GM19328 (cell line): Measurements from ENCODE around the gene GRIA4.

Experiments used
- ATAC-seq: cut with Tn5 transposase; IDR thresholded peaks from one replicate; pipeline ENCODE4 v1.9.1; 2021; ENCODE audit warnings: mild to moderate bottlenecking, moderate library complexity; ENCODE audit not compliant: unreplicated experiment

The GRIA4 gene

DNA sequence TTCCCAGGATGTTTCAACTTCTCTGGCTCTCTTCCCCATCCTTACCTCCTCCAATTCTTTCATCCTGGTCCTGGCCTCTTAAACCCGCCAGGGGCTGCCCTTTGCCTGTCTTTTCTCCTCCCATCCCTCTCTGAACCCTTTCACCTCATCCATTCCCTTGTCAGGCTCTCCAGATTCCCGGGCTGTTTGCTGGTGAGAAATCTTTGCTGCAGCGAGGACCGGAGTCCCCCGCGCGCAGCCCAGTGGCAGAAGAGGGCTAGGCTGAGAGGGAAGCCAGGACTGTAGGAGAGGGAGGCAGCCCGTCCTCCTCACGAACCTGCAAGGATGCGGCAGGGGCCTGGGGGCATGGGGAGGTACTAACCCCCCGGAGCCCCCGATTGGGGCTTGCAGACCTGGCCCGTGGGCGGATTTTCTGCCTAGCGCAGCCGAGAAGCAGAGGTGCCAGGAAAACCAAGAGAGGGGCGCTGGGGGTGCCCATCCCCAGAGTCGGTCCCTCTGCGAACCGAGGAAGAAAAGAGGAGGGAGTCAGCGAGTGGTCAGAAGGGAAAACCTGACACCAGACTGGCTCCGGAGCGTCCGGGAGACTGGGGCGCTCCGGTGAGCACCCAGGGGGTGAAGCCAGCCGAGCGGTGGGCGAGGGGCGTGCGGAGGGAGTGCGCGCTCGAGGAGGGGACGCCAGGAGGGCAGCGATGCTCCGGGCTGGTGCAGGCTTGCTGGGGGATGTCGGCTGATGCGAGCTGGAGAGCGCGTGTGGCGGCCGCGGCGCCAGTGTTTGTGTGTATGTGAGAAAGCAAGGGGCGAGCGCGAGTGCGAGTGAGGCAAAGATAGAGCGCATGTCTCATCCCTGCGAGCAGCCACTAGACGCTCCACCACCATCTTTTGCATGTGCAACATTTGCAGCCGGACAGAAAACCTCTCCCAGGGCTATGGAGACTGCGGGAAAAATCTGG lies at the start of gene GRIA4:
TSS of gene GRIA4 (plus strand) at position 242 of the 950 bp plus-strand sequence. CDS start 925 bp downstream, outside the sequence.
- no peak for ATAC-seq

DNA sequence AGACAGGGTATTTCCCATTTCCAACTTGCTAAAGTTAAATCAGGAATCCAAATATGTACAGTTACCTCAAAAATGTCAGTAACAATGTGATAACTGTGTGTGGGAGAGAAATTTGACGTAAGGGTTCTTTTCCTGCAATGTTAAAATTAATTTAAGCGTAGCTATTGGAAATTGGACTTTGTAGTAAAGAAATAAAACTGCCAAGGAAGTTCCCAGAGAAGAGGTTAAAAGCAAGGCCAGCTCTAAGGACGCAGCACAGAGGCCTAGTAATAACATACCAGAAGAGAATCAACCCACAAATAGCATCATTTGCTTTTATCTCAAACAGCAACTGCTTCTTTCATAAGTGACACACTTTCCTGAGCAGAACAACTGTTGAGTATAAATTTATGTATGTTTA lies 36.8 kb upstream of the GRIA4 start:
- ATAC-seq, result no peak

DNA sequence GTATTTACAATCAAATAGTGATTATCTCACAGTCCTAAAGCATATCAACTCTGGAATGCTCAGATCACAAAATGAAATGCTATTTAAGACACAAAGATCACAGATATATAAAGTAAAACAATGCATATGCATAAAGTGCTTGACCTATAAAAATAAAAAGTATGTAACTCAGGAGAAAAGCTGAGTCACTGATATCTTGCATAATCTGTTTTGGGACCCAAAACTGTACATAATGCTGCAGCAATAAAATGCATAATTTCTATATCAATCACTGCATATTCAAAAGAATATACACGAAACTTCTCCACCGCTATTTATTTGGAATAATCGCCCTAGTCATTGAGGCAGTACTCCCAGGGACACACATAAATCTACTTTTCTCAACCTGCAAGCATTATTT lies 34.9 kb upstream of the GRIA4 start:
- no peak for ATAC-seq

DNA sequence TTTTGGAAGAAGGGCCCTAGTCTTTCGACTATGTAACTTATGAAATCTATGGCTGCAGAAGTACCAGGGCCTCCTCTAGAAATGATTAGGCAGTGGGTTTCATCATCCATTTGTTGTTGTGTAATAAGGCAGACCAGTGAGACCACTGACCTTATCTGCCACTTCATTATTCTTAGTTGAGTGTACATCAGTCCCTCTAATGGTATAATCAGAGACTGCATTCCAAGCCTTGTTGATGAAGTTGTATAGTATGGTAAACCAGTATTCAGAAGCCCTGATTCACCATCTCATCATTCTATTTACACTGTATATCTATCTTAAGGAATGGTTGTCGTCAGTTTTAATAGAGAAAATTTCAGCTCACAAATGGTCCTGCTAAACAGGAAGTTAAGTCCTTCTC lies 32.2 kb upstream of the GRIA4 start:
- ATAC-seq, result no peak

DNA sequence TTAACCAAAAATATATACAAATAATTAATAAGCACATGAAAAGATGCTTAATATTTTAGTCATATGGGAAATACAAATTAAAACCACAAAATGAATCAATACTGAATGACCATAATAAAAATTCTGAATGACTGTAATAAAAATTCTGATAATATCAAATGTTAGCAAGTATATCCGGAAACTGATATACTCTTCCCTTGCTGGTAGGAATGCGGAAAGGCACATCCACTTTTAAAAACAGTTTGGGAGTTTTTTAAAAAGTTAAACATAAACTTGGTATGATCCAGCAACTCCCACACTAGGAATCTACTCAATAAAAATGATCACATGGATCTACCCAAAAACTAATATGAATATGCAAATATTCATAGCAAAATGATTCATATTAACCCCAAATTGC lies 30.8 kb upstream of the GRIA4 start:
- no peak for ATAC-seq

DNA sequence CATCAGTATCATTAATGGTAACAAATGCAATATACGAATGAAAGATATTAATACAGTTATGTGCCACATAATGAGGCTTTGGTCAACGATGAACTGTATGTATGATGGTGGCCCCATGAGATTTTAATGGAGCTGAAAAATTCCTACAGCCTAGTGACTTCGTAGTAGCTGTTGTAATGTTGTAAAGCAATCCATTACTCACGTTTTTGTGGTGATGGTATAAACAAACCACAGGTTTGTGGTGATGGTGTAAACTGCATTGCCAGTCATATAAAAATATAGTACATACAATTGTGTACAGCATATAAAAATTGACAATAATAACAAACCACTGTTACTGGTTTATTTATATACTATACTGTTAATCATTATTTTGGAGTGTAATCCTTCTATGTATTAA lies 27.4 kb upstream of the GRIA4 start:
- no peak for ATAC-seq

DNA sequence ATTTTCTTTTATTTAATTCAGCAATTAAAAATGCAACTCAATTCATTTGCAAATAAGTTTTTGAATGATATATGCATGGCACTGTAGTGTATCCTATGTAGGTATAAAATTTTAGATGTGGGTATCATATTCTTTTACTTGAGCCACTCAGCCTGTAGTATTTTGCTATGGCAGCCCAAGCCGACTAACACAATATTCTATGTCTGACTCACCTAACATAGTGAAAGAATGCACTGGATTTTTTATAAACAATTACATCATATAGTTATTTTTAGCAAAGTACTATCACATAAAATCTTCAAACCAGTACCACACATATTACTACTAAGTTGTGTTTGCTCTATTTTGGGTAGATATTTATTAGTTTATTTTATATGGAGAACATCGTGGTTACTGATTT lies 21.9 kb upstream of the GRIA4 start:
- no peak for ATAC-seq

DNA sequence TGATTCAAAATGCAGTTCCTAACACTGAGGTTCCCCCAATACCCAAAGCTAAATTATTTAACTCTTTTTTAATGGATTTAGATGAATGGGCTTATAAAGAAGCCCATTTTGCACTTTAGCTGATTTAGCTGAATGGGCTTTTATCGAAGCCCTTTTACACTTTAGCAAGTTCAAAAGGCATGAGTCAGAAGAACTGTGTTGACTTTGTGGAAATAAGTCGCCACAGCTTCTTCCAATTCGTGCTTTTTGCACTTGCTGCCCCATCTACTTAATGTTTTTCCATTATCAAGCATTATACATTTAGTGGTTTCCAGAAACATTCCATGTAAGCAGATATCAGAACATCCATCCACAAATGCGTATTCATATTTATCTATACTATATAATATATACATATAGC lies 20.5 kb upstream of the GRIA4 start:
- no peak for ATAC-seq

DNA sequence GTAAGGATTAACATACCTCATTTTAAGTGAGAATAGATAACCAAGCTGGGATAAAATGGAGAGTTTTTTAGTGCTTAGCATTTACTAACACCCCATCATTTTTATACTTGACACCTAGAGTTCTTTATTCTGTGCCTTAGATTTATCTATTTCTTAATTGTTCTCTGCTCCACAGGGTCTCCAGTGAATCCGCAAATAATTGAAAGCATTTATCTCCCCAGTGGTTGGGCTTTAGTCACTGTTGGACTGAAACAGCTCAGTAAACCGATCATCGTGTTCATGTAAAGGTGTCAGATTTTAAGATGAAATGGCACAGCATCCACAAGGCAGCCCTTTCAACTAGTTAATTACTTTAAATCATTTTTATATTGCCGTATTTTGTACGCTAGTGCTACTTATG lies 17.8 kb upstream of the GRIA4 start:
- no peak for ATAC-seq

DNA sequence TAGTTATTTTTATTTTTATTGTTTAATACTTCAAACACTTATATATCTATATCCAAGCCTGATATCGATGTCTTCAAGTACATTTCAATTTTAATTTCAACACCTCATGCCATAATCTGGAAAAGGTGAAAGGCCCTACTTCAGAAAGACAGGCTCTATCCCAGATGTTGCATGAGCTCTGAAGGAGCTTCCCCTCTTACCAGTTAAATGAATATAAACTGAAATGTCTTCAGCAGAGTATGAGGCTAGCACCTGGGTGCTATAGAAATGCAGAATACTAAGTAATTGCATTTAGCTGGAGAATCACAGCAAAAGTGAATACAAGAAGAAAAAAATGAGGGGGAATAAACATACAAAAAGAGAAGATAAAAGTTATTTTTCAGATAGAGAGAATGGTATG lies 11.5 kb upstream of the GRIA4 start:
- ATAC-seq, result no peak

DNA sequence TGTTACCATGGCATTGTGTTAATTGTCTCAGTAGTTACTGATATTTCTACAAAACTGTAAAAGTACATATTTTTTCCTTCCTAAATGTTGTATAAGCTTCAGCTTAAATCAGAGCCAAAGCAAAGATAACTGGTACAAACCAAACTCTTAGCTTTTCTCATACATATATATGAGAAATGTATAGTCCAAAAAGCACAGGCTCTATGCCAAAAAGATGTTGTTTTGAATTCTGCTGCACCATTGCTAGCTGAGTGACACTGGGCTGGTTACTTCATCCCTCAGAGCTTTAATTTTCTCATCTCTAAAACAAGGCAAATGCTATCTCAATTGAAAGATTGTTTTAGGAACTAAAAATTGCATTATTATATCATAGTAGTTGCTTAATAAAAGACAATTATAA lies 6.7 kb upstream of the GRIA4 start:
- no peak for ATAC-seq

DNA sequence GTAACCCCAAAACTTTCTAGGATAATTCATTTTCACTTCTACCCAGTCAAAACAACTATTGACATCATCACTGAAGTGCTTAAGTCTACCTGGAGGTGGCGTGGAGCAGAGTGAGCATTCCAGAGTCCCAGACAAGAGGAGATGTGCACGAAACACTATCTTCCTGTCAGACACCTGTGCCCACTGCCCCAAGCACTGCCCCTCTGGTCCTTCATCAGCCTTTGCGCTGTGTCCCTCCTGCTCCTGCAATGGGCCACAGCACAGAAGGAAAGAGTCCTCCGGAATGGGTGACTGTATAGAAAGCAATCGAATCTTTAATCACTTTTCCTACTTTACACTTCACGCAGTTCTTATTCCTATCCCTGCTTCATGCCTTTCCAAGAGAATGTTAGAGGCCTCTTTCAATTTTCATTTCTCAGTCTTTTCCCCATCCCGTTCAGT lies 512 bp upstream of the GRIA4 start:
- ATAC-seq, result no peak

DNA sequence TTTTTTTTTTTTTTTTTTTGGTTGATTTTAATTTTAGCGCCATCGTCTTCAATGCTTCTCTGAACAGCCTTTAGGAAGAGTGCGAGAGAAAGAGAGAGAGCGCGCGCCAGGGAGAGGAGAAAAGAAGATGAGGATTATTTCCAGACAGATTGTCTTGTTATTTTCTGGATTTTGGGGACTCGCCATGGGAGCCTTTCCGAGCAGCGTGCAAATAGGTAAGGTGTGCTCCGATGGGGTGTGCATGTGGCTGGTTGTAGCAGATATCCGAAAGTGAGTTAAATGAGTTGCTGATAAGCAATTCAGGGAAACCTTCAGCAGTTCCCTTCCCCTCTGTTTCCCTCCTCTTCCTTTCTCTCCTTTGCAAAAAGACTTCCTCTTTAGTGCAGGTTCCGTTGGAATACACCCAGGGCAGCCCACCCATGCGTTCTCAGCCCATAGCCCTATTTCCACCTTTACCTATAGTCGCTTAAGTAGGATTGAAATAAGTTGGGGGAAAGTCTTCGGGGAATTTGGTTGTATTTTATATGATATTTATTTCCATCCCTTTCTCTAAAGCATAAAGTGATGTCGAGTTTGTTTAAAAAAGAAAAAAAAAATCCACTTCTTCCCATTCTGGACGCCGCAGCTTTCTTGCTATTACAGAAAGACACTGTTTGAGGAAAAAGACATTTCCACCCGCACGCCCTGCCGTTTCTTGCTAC lies 1.1 kb downstream of the GRIA4 start:
- no peak for ATAC-seq

DNA sequence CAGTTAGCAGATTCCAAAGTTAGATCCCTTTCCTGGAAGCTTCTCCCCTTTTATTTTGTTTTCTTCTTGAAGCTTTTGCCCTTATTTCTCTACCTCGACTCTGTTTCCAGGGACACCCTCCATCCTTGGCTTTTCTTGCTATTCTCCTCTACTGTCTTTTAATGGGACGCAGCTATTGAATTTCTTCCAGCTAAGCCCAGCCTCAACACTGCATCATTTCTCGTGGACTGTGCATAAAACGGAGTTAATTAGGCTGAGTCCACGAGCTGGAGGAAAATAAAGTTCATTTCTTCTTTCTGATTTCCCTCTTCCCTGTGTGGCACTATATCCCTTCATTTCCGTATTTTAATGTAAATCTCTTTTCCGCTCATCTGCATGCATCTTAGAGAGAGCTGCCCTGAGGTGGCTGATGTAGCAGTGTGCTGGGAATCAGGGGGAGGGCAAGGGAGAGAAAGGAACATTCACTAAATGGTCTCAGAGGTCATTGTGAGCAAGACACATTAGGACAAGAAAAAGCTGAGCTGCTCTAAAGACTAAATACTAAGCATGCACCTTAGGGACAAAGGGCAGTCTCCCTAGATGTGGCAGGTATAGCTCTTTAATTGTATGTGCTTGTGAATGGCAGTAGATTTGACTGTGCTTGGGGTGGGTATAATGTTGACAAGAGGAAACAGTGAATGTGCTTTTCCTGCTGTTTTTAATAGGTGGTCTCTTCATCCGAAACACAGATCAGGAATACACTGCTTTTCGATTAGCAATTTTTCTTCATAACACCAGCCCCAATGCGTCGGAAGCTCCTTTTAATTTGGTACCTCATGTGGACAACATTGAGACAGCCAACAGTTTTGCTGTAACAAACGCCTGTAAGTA lies 1.9 kb downstream of the GRIA4 start:
- ATAC-seq, result no peak

DNA sequence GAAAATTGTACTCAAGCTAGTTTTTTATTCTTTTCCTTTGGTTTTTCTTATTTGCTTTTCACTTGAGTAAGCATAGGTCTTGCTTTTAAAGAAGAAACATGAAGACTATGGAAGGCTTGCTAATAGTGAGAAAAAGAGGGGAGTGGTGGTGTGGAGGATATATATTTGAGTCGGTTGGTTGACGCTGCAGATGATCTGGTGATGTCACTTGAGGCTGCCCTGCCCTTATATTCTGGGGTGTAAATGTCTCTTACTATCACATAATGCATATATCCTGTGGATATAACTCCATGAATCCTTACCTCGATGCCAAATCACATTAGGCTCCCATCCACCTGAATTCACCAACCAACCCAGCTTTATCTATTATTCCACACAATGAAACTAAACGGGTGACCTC lies 2.9 kb downstream of the GRIA4 start:
- no peak for ATAC-seq

DNA sequence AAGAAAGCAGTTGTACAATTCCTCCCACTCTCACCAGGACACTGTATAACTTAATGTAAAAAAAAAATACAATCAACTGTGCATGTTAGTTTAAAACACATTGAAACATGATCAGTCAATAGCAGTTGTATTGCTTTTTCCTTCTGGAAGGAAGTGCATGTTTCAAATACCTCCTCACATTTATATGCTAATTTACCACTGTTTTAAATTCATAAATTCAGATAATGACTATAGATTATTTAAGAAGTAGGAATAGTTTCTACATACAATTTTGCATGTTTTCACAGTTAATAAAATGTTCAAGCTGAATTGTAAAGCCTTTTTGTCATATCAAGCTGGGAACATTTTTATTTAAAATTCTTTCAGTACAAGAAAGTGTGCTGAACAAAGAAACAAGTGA lies 3.3 kb downstream of the GRIA4 start:
- ATAC-seq, result no peak

DNA sequence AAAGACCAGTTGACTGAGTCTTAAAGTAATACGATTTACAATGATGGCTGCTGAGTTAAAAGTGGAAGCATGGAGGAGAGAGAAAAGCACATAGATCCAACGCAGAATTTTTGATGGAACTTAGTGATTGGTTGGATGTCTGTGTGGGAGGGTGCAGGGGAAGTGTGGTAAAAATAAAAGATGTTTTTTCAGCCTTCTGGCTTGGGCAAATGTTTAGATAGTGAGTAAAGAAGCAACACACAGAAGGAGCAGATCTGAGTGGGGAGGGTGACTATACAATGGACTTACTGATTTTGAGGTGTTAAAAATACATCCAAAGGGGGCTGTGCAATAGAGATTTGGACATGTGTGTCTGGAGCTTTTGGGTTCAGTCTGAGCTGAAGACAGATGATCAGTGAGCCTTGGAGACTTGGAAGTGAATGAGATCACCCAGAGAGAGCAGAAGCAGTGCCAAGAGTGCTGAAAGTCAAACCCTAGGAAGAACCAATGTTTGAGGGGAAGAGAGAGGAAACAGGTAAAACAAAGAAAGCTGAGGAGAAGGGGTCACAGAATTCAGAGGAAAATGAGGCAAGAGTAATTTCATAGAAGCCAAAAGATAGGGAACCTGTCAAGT lies 8.6 kb downstream of the GRIA4 start:
- no peak for ATAC-seq

DNA sequence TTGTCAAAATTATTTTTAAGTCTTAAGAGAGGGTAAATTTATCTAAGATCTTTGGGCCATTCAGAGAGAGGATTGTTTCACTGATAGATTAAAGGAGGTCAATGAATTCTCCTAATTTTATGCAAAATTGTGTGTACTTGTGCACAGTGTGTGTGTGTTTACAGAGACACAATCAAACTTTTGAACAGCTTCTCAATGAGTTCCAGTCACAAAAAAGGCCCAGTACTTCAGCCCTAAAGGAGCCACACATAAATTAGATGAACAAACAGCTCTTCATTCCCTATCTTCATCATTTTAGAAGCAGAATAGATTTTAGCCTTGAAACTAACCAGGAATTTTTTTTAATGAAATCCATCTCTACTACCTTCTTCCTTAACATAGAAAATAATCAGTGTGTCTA lies 9.7 kb downstream of the GRIA4 start:
- no peak for ATAC-seq

DNA sequence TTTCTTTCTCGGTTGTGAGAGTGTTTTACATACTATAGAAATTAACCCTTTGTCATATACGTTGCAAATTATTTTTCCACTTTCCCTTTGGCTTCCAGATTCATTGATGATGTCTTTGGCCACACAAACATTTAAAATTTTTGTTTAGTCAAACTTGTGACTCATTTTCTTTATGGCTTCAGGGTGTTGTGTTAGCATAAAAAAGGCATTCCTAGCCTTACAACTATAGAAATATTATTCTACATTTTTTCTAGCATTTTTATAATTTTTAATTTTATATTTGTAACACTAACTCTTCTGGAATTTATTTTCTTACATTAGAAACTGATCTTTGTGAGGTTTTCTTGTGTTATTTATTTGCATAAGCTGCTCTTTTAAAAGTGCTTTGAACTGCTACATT lies 12.1 kb downstream of the GRIA4 start:
- ATAC-seq, result no peak

DNA sequence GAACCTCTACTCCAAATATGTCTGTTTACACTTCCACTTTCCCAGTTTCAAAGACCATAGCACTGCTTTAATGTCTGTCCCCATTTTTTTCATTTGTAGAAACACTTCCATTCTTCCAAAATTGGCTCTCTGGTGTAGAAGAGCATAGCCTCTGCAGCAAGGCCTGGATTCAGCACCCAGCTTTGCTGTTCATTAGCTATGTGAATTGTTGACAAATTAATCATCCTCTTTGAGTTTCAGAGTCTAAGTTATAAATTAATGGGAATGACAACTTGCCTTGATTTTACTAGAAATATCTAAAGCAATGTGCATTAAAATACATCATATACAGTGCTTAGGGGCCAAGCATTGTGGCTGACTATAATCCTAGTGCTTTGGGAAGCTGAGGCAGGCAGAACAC lies 22.4 kb downstream of the GRIA4 start:
- ATAC-seq, result no peak

DNA sequence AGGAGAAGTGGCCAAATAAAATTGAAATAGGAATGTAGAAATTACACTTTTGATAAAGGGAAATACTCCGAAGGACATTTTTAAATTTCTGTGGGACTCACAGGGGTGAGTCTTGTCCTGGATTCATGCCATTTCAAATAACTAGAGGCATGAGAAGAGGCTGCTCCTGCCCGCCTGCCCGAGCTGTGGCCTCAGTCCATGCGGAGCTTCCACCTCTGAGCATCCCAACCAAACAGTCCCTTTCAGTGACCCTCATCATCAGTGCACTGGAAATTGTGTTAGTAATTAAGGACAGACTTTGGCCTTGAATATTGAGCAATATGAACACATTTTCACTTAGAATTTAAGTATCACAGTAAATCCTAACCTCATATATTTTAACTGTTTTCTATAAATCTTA lies 25.6 kb downstream of the GRIA4 start:
- no peak for ATAC-seq
